Measurements from ENCODE around the gene RAD51B.

DNA sequence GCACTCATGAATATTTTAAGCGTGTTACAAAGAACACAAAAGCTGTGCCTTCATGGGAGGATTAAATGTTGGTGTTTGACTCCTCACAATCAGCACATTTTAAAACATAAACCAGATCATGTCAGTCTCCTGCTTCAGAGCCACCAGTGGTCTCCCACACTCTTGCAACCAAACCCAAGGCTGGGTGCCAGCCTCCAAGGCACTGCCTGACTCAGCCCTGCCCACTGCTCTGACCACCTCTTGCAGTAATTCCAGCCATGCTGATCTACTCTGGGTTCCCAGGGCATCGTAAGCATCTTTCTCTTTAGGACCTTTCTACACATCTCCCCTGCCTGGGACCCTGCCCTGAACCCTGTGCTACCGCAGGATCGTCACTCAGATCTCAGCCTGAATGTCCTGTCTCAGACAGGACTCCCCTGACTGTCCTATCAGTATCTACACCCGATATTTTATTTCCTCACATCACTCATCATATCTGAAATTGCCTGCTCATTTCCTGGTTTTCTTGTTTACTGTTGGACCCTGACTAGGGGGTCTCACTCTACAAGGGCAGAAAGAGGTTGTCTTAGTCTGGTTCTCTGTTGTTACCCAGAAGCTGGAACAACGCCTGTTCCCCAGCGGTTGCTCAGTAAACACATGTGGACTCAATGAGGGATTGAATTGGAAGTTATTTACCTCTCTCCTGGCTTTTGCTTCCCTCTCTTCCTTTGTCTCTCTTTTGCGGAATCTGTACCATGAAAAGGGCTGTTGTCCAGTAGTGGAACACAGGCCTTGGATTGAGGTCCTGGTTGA is 449.8 kb downstream of the RAD51B start:
- TF ChIP-seq, protein P1, sequence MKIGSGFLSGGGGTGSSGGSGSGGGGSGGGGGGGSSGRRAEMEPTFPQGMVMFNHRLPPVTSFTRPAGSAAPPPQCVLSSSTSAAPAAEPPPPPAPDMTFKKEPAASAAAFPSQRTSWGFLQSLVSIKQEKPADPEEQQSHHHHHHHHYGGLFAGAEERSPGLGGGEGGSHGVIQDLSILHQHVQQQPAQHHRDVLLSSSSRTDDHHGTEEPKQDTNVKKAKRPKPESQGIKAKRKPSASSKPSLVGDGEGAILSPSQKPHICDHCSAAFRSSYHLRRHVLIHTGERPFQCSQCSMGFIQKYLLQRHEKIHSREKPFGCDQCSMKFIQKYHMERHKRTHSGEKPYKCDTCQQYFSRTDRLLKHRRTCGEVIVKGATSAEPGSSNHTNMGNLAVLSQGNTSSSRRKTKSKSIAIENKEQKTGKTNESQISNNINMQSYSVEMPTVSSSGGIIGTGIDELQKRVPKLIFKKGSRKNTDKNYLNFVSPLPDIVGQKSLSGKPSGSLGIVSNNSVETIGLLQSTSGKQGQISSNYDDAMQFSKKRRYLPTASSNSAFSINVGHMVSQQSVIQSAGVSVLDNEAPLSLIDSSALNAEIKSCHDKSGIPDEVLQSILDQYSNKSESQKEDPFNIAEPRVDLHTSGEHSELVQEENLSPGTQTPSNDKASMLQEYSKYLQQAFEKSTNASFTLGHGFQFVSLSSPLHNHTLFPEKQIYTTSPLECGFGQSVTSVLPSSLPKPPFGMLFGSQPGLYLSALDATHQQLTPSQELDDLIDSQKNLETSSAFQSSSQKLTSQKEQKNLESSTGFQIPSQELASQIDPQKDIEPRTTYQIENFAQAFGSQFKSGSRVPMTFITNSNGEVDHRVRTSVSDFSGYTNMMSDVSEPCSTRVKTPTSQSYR (CRISPR knock-in tag; IDR thresholded peaks at IDR 0.05), result no peak
- TF ChIP-seq, protein P2, sequence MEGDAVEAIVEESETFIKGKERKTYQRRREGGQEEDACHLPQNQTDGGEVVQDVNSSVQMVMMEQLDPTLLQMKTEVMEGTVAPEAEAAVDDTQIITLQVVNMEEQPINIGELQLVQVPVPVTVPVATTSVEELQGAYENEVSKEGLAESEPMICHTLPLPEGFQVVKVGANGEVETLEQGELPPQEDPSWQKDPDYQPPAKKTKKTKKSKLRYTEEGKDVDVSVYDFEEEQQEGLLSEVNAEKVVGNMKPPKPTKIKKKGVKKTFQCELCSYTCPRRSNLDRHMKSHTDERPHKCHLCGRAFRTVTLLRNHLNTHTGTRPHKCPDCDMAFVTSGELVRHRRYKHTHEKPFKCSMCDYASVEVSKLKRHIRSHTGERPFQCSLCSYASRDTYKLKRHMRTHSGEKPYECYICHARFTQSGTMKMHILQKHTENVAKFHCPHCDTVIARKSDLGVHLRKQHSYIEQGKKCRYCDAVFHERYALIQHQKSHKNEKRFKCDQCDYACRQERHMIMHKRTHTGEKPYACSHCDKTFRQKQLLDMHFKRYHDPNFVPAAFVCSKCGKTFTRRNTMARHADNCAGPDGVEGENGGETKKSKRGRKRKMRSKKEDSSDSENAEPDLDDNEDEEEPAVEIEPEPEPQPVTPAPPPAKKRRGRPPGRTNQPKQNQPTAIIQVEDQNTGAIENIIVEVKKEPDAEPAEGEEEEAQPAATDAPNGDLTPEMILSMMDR (IDR thresholded peaks at IDR 0.05), result no peak
- TF ChIP-seq SMAD4 (CRISPR knock-in tag; IDR thresholded peaks at IDR 0.05) (no peak), FOXK1 (CRISPR knock-in tag; IDR thresholded peaks at IDR 0.05) (no peak), IRF2 (CRISPR knock-in tag; IDR thresholded peaks at IDR 0.05; ENCODE audit: borderline replicate concordance, low read depth) (no peak), SP1 (CRISPR knock-in tag; conservative IDR thresholded peaks at IDR 0.05) (no peak), SOX15 (CRISPR knock-in tag; IDR thresholded peaks at IDR 0.05) (no peak)
- TF ChIP-seq, protein P3, sequence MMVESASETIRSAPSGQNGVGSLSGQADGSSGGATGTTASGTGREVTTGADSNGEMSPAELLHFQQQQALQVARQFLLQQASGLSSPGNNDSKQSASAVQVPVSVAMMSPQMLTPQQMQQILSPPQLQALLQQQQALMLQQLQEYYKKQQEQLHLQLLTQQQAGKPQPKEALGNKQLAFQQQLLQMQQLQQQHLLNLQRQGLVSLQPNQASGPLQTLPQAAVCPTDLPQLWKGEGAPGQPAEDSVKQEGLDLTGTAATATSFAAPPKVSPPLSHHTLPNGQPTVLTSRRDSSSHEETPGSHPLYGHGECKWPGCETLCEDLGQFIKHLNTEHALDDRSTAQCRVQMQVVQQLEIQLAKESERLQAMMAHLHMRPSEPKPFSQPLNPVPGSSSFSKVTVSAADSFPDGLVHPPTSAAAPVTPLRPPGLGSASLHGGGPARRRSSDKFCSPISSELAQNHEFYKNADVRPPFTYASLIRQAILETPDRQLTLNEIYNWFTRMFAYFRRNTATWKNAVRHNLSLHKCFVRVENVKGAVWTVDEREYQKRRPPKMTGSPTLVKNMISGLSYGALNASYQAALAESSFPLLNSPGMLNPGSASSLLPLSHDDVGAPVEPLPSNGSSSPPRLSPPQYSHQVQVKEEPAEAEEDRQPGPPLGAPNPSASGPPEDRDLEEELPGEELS (CRISPR knock-in tag; IDR thresholded peaks at IDR 0.05), result no peak
- TF ChIP-seq, protein P4, sequence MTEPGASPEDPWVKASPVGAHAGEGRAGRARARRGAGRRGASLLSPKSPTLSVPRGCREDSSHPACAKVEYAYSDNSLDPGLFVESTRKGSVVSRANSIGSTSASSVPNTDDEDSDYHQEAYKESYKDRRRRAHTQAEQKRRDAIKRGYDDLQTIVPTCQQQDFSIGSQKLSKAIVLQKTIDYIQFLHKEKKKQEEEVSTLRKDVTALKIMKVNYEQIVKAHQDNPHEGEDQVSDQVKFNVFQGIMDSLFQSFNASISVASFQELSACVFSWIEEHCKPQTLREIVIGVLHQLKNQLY (CRISPR knock-in tag; IDR thresholded peaks at IDR 0.05), result no peak
- TF ChIP-seq, protein P5, sequence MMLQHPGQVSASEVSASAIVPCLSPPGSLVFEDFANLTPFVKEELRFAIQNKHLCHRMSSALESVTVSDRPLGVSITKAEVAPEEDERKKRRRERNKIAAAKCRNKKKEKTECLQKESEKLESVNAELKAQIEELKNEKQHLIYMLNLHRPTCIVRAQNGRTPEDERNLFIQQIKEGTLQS (CRISPR knock-in tag; conservative IDR thresholded peaks at IDR 0.05), result no peak
- TF ChIP-seq, protein P6, sequence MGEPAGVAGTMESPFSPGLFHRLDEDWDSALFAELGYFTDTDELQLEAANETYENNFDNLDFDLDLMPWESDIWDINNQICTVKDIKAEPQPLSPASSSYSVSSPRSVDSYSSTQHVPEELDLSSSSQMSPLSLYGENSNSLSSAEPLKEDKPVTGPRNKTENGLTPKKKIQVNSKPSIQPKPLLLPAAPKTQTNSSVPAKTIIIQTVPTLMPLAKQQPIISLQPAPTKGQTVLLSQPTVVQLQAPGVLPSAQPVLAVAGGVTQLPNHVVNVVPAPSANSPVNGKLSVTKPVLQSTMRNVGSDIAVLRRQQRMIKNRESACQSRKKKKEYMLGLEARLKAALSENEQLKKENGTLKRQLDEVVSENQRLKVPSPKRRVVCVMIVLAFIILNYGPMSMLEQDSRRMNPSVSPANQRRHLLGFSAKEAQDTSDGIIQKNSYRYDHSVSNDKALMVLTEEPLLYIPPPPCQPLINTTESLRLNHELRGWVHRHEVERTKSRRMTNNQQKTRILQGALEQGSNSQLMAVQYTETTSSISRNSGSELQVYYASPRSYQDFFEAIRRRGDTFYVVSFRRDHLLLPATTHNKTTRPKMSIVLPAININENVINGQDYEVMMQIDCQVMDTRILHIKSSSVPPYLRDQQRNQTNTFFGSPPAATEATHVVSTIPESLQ (CRISPR knock-in tag; IDR thresholded peaks at IDR 0.05), result no peak
- TF ChIP-seq, protein P7, sequence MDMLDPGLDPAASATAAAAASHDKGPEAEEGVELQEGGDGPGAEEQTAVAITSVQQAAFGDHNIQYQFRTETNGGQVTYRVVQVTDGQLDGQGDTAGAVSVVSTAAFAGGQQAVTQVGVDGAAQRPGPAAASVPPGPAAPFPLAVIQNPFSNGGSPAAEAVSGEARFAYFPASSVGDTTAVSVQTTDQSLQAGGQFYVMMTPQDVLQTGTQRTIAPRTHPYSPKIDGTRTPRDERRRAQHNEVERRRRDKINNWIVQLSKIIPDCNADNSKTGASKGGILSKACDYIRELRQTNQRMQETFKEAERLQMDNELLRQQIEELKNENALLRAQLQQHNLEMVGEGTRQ (CRISPR knock-in tag; IDR thresholded peaks at IDR 0.05), result no peak
- TF ChIP-seq, protein P8, sequence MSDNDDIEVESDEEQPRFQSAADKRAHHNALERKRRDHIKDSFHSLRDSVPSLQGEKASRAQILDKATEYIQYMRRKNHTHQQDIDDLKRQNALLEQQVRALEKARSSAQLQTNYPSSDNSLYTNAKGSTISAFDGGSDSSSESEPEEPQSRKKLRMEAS (CRISPR knock-in tag; IDR thresholded peaks at IDR 0.05), result no peak
